HUES6 (cell line): ENCODE measurements around the gene P3H2.

Experiments
- H3K27ac ChIP-seq: 2 replicates; pipeline ENCODE4 v1.7.0; 2013; ENCODE audit warnings: low read depth, mild to moderate bottlenecking, low read length, inconsistent platforms
- H3K27me3 ChIP-seq: 2 replicates; pipeline ENCODE4 v1.6.1; 2013; ENCODE audit warnings: low read length; ENCODE audit not compliant: control insufficient read depth, insufficient read depth
- H3K36me3 ChIP-seq: 2 replicates; pipeline ENCODE4 v1.6.1; 2013; ENCODE audit warnings: low read length; ENCODE audit not compliant: control insufficient read depth, insufficient read depth
- H3K4me1 ChIP-seq: 2 replicates; pipeline ENCODE4 v1.6.1; 2013; ENCODE audit warnings: low read length; ENCODE audit not compliant: control insufficient read depth, insufficient read depth
- H3K4me3 ChIP-seq: 2 replicates; pipeline ENCODE4 v1.5.1; 2013; ENCODE audit warnings: low read depth, low read length
- H3K9ac ChIP-seq: one replicate; pipeline ENCODE4 v1.6.1; 2013; ENCODE audit warnings: mild to moderate bottlenecking, low read length
- H3K9me3 ChIP-seq: 2 replicates; pipeline ENCODE4 v1.6.1; 2013; ENCODE audit warnings: low read depth, low read length; ENCODE audit not compliant: control insufficient read depth, insufficient read depth

P3H2 gene

GRCh38 chr3:190008432-190008831 is 112.3 kb downstream of the P3H2 start:
- H3K9me3 ChIP-seq, result no peaks in the 10 kb centered on the region
- H3K27me3 ChIP-seq, result no peaks in the 10 kb centered on the region
- H3K9ac ChIP-seq, result no peak overlapping the region
- H3K4me1 ChIP-seq, result peaks cover 29% of the 10 kb centered on the region
- H3K27ac ChIP-seq, result no peak overlapping the region
- H3K4me3 ChIP-seq, result no peak overlapping the region
- H3K36me3 ChIP-seq, result no peaks in the 10 kb centered on the region

- Histone ChIP-seq H3K27me3 (no peaks in the 10 kb centered on the region), H3K4me1 (peaks cover 14% of the 10 kb centered on the region), H3K4me3 (no peak overlapping the region), H3K36me3 (no peaks in the 10 kb centered on the region), H3K27ac (no peak overlapping the region), H3K9ac (no peak overlapping the region), H3K9me3 (no peaks in the 10 kb centered on the region)
These were observed 115.2 kb downstream of the P3H2 start for GRCh38 chr3:190005343-190006113.

- Histone ChIP-seq H3K36me3 (no peaks in the 10 kb centered on the region), H3K9me3 (no peaks in the 10 kb centered on the region), H3K9ac (no peak overlapping the region), H3K4me3 (no peak overlapping the region), H3K27ac (no peak overlapping the region), H3K27me3 (no peaks in the 10 kb centered on the region), H3K4me1 (peaks cover 20% of the 10 kb centered on the region)
These were observed 116.0 kb downstream of the P3H2 start for GRCh38 chr3:190004656-190005055.

- Histone ChIP-seq H3K27me3 (no peaks in the 10 kb centered on the region), H3K4me3 (no peak overlapping the region), H3K27ac (no peak overlapping the region), H3K4me1 (peaks cover 24% of the 10 kb centered on the region), H3K9me3 (no peaks in the 10 kb centered on the region), H3K9ac (no peak overlapping the region), H3K36me3 (no peaks in the 10 kb centered on the region)
These were observed 117.0 kb downstream of the P3H2 start for GRCh38 chr3:190003681-190004123.

- Histone ChIP-seq H3K27ac (no peak overlapping the region), H3K4me3 (no peak overlapping the region), H3K9me3 (no peaks in the 10 kb centered on the region), H3K27me3 (no peaks in the 10 kb centered on the region), H3K9ac (no peak overlapping the region), H3K36me3 (no peaks in the 10 kb centered on the region), H3K4me1 (peaks cover 24% of the 10 kb centered on the region)
These were observed 117.6 kb downstream of the P3H2 start for GRCh38 chr3:190003068-190003467.

- Histone ChIP-seq H3K4me3 (no peak overlapping the region), H3K27ac (0 out of 2 replicates have a peak overlapping the region, but pooled peaks have one; percentile 16), H3K9me3 (no peaks in the 10 kb centered on the region), H3K4me1 (peaks cover 24% of the 10 kb centered on the region), H3K9ac (no peak overlapping the region), H3K27me3 (no peaks in the 10 kb centered on the region), H3K36me3 (no peaks in the 10 kb centered on the region)
These were observed 119.3 kb downstream of the P3H2 start for GRCh38 chr3:190001426-190001825.

GRCh38 chr3:190000861-190001196 is 119.9 kb downstream of the P3H2 start:
- H3K9me3 ChIP-seq, result no peaks in the 10 kb centered on the region
- H3K4me3 ChIP-seq, result 0 out of 2 replicates have a peak overlapping the region, but pooled peaks have one; percentile 2
- H3K27me3 ChIP-seq, result no peaks in the 10 kb centered on the region
- H3K27ac ChIP-seq, result peak overlapping the region; percentile 16; the same call in 1 of the 2 replicates
- H3K4me1 ChIP-seq, result peaks cover 24% of the 10 kb centered on the region
- no peak overlapping the region for H3K9ac ChIP-seq
- H3K36me3 ChIP-seq, result no peaks in the 10 kb centered on the region

- Histone ChIP-seq H3K4me3 (no peak overlapping the region), H3K4me1 (peaks cover 25% of the 10 kb centered on the region), H3K9ac (no peak overlapping the region), H3K36me3 (no peaks in the 10 kb centered on the region), H3K9me3 (no peaks in the 10 kb centered on the region), H3K27ac (peak overlapping the region; percentile 16; the same call in 1 of the 2 replicates), H3K27me3 (no peaks in the 10 kb centered on the region)
These were observed 120.4 kb downstream of the P3H2 start for GRCh38 chr3:190000187-190000860.

- H3K9ac ChIP-seq, result no peak overlapping the region
- peaks cover 29% of the 10 kb centered on the region for H3K4me1 ChIP-seq
- no peaks in the 10 kb centered on the region for H3K9me3 ChIP-seq
- H3K27ac ChIP-seq, result no peak overlapping the region
- no peak overlapping the region for H3K4me3 ChIP-seq
- H3K36me3 ChIP-seq, result no peaks in the 10 kb centered on the region
- H3K27me3 ChIP-seq, result no peaks in the 10 kb centered on the region
These were observed 121.0 kb downstream of the P3H2 start for GRCh38 chr3:189999718-190000117.

- Histone ChIP-seq H3K4me3 (no peak overlapping the region), H3K27me3 (no peaks in the 10 kb centered on the region), H3K9ac (no peak overlapping the region), H3K36me3 (no peaks in the 10 kb centered on the region), H3K9me3 (no peaks in the 10 kb centered on the region), H3K4me1 (peaks cover 29% of the 10 kb centered on the region), H3K27ac (no peak overlapping the region)
These were observed 125.6 kb downstream of the P3H2 start for GRCh38 chr3:189995129-189995528.

GRCh38 chr3:189990826-189991225 is 129.9 kb downstream of the P3H2 start:
- H3K4me3 ChIP-seq, result no peak overlapping the region
- no peak overlapping the region for H3K27ac ChIP-seq
- no peaks in the 10 kb centered on the region for H3K9me3 ChIP-seq
- H3K27me3 ChIP-seq, result no peaks in the 10 kb centered on the region
- peaks cover 10% of the 10 kb centered on the region; the same call in 1 of the 2 replicates for H3K36me3 ChIP-seq
- peaks cover 27% of the 10 kb centered on the region for H3K4me1 ChIP-seq
- H3K9ac ChIP-seq, result no peak overlapping the region
